Calu3 (cell line): ENCODE data around the gene CCDC178. TPM values are rescaled to one million over a fixed set of nuclear protein-coding genes. Genes with fewer than 3 reads are reported as not detected.

Experiments
- BruUV-seq: library from RNA; stranded (reverse); fragments of 400-500 nt; replicated peaks from 2 replicates; lab custom pipeline; 2021; lab: Mats Ljungman, UMichigan
- CTCF ChIA-PET: fragments of 300-600 bp; sonication (Branson Sonifier 250); formaldehyde crosslinking; loops from one replicate; lab custom pipeline; 2022; ENCODE audit warnings: antibody characterized with exemption; lab: Charles Lee
- DNase-seq: peaks from one replicate; pipeline ENCODE4 v3.0.0; 2022
- H3K27ac Mint-ChIP-seq: one replicate; pipeline ENCODE4 v1.8.0; 2022; ENCODE audit warnings: mixed read lengths; ENCODE audit not compliant: unreplicated experiment
- H3K27me3 Mint-ChIP-seq: one replicate; pipeline ENCODE4 v1.8.0; 2022; ENCODE audit warnings: mixed read lengths; ENCODE audit not compliant: unreplicated experiment
- H3K36me3 Mint-ChIP-seq: one replicate; pipeline ENCODE4 v1.8.0; 2022; ENCODE audit warnings: mild to moderate bottlenecking, moderate library complexity, mixed read lengths; ENCODE audit not compliant: insufficient read depth, unreplicated experiment
- H3K4me1 Mint-ChIP-seq: one replicate; pipeline ENCODE4 v1.8.0; 2022; ENCODE audit warnings: mild to moderate bottlenecking, low read depth, mixed read lengths; ENCODE audit not compliant: unreplicated experiment
- H3K4me3 Mint-ChIP-seq: one replicate; pipeline ENCODE4 v1.8.0; 2022; ENCODE audit warnings: mild to moderate bottlenecking, low read depth, moderate library complexity, mixed read lengths; ENCODE audit not compliant: unreplicated experiment
- H3K9me3 Mint-ChIP-seq: one replicate; pipeline ENCODE4 v1.8.0; 2022; ENCODE audit warnings: low read depth, mixed read lengths; ENCODE audit not compliant: unreplicated experiment
- CTCF ChIP-seq: fragments of 200-600 bp; IDR thresholded peaks from one replicate; pipeline ENCODE4 v1.8.0; 2022; ENCODE audit warnings: antibody characterized with exemption; ENCODE audit not compliant: unreplicated experiment
- intact Hi-C: fragments of 100-400 bp; cut with micrococcal nuclease; formaldehyde crosslinking; loops from one replicate; pipeline ENCODE4 v1.10.0; 2022; ENCODE audit not compliant: unreplicated experiment
- total RNA-seq: library from RNA; stranded (reverse); gene quantifications from 2 replicates; pipeline ENCODE4 v1.2.3, GENCODE V29; 2022

CCDC178 gene
- total RNA-seq, 1 experiment from 2014 or later, result not detected

GRCh38 chr18:33375829-33376228 is 64.7 kb downstream of the CCDC178 start:
- DNase-seq, result no peak
- BruUV-seq, result no TSS peak
- Mint-ChIP-seq H3K27ac (no peak overlapping the region), H3K27me3 (no peaks in the 10 kb centered on the region), H3K4me1 (no peaks in the 10 kb centered on the region), H3K4me3 (no peak overlapping the region), H3K36me3 (no peaks in the 10 kb centered on the region), H3K9me3 (no peaks in the 10 kb centered on the region)
- no peak for TF ChIP-seq CTCF
- CTCF ChIA-PET, result no interaction called here
- intact Hi-C loops, result no loop called here

- DNase-seq, result no peak
- no peak overlapping the region for H3K27ac Mint-ChIP-seq
- no peaks in the 10 kb centered on the region for H3K4me1 Mint-ChIP-seq
- no TSS peak for BruUV-seq
- CTCF ChIA-PET, result no interaction called here
- intact Hi-C loops, result no loop called here
- H3K9me3 Mint-ChIP-seq, result no peaks in the 10 kb centered on the region
- no peak for TF ChIP-seq CTCF
- H3K4me3 Mint-ChIP-seq, result no peak overlapping the region
- no peaks in the 10 kb centered on the region for H3K27me3 Mint-ChIP-seq
- H3K36me3 Mint-ChIP-seq, result no peaks in the 10 kb centered on the region
Measured at GRCh38 chr18:33372442-33372841, 68.1 kb downstream of the CCDC178 start.

GRCh38 chr18:33369711-33370449 is 70.6 kb downstream of the CCDC178 start:
- no peak for DNase-seq
- no TSS peak for BruUV-seq
- CTCF ChIA-PET, result interaction anchor here (0.5 kb wide), 1 partner anchor 873 kb away, joined by 3 read pairs; no protein-coding TSS in a partner anchor
- H3K4me1 Mint-ChIP-seq, result no peaks in the 10 kb centered on the region
- no peaks in the 10 kb centered on the region for H3K9me3 Mint-ChIP-seq
- H3K27ac Mint-ChIP-seq, result no peak overlapping the region
- intact Hi-C loops, result no loop called here
- H3K4me3 Mint-ChIP-seq, result no peak overlapping the region
- TF ChIP-seq CTCF, result no peak
- H3K36me3 Mint-ChIP-seq, result no peaks in the 10 kb centered on the region
- no peaks in the 10 kb centered on the region for H3K27me3 Mint-ChIP-seq

GRCh38 chr18:33356735-33357134 is 83.8 kb downstream of the CCDC178 start:
- Mint-ChIP-seq H3K27me3 (no peaks in the 10 kb centered on the region), H3K27ac (no peak overlapping the region), H3K4me3 (no peak overlapping the region), H3K36me3 (no peaks in the 10 kb centered on the region), H3K4me1 (peaks cover 10% of the 10 kb centered on the region), H3K9me3 (no peaks in the 10 kb centered on the region)
- no peak for TF ChIP-seq CTCF
- intact Hi-C loops, result loop anchor here (10.0 kb wide), 1 partner anchor 798 kb away; no protein-coding TSS in a partner anchor
- no TSS peak for BruUV-seq
- CTCF ChIA-PET, result interaction anchor here (0.5 kb wide), 1 partner anchor 24 kb away, joined by 6 read pairs; no protein-coding TSS in a partner anchor
- DNase-seq, result no peak
